WTC11 (cell line): ENCODE measurements around the gene SHROOM1.

Experiments used
- CTCF ChIP-seq: fragments of 200-600 bp; IDR thresholded peaks from 2 replicates; pipeline ENCODE4 v1.8.0; 2022; ENCODE audit warnings: antibody characterized with exemption
- FOXJ3 ChIP-seq: sonication (generic); formaldehyde crosslinking; IDR thresholded peaks from 2 replicates; pipeline ENCODE4 v1.9.0; 2021; ENCODE audit warnings: missing genetic modification reagents, mild to moderate bottlenecking, borderline replicate concordance
- STAT6 ChIP-seq: sonication (generic); formaldehyde crosslinking; conservative IDR thresholded peaks from 2 replicates; pipeline ENCODE4 v1.8.1; 2023; ENCODE audit warnings: mild to moderate bottlenecking, low read depth, missing genetic modification reagents, moderate library complexity
- ZBTB43 ChIP-seq: sonication (generic); formaldehyde crosslinking; IDR thresholded peaks from 2 replicates; pipeline ENCODE4 v1.8.1; 2023; ENCODE audit warnings: mild to moderate bottlenecking, missing genetic modification reagents
- TF ChIP-seq, protein P1 (sequence below): sonication (generic); formaldehyde crosslinking; conservative IDR thresholded peaks from 2 replicates; pipeline ENCODE4 v1.8.1; 2022; ENCODE audit warnings: mild to moderate bottlenecking, missing genetic modification reagents
- TF ChIP-seq, protein P2 (sequence below): sonication (generic); formaldehyde crosslinking; IDR thresholded peaks from 2 replicates; pipeline ENCODE4 v1.8.1; 2023; ENCODE audit warnings: mild to moderate bottlenecking, missing genetic modification reagents, moderate library complexity

DNA sequence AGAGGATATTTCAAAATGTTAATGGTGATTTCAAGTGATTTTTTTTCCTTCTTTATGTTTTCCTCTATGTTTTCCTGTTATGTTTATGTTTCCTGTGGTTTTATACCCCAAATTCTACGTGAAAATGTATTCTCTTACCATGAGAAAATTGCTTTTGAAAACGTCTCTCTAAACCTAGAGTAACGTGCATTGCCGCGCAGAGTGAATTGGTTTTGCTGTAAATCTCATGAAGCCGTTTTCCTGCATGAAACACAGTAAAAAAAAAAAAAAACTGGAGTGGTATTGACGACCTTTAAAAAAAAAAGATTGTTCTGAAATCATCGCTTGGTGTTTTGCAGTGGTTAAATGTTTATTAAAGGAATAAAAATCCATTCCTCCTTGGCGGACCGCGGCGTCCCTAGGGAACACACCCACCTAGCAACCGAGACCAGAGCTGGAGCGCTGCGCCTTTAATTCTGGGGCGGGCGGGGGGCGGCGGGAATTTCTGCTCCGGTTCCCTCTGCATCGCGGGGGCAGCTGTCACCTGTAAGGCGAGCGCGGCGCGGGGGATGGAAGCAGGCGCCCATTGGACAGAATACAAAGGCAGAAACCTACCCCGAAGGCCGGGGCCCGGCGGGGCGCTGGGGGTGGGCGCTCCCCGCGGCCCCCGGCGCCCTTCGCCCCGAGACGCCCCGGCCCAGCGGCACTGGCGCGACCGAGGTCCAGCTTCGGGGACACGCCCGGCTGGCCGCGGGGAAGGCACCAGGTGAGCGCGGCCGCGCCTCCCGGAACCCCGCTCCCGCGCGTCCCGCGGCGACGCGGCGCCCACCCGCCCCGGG, 17.5 kb downstream of the SHROOM1 start, which contains the start of gene SOWAHA:
- no peak for TF ChIP-seq FOXJ3 (CRISPR knock-in tag)
- TF ChIP-seq STAT6 (CRISPR knock-in tag) = no peak
- TF ChIP-seq ZBTB43 (CRISPR knock-in tag) = no peak
- TF ChIP-seq, protein P1, sequence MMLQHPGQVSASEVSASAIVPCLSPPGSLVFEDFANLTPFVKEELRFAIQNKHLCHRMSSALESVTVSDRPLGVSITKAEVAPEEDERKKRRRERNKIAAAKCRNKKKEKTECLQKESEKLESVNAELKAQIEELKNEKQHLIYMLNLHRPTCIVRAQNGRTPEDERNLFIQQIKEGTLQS (CRISPR knock-in tag) = no peak
- TF ChIP-seq, protein P2, sequence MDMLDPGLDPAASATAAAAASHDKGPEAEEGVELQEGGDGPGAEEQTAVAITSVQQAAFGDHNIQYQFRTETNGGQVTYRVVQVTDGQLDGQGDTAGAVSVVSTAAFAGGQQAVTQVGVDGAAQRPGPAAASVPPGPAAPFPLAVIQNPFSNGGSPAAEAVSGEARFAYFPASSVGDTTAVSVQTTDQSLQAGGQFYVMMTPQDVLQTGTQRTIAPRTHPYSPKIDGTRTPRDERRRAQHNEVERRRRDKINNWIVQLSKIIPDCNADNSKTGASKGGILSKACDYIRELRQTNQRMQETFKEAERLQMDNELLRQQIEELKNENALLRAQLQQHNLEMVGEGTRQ (CRISPR knock-in tag) = no peak
- TF ChIP-seq CTCF = no peak
